ENCODE data around the gene LMX1B. TPM values are rescaled to one million over a fixed set of nuclear protein-coding genes. Genes with fewer than 3 reads are reported as not detected.

LMX1B gene
- polyA plus RNA-seq, 1 donor (not counting 4 experiments of a cell fraction or from before 2014, with no cell fraction given) = 0.24 TPM

DNA sequence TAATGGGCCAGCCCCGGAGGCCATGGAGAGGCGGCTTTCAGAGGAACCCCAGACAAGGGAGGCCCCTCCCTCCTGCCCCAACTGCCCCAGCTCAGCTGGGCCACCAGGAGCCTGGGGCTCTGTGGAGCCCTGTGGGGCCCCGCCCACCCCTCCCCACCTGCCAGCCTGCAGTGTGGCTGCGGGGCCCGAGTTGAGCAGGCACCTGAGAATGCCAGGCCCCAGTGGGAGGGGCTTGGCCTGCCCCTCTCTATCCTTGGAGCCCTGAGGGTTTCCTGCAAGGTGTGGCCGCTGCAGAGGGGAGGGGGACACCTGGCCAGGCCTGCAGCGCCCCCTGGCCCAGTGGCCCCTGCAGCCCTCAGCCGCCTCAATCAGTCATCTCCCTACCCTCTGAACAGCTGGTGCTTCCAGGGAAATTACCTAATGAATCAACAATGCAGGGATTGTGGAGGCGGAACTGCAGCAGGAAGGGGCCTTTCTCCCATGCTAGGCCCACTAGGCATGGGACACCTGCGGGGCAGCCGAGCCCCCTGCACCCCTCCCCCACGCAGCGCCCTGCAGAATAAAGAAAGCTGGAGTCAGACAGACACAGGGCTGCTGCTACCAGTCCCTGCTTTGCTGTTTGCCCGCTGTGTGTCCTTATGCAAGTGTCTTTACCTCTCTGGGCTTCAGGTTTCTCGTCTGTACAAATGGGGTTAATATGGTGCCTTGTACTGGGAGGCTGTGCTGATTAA is 48.0 kb downstream of the LMX1B start:
- Histone ChIP-seq H3K4me2 (ENCODE audit: control insufficient read depth, extremely low read depth, insufficient read depth, low read depth, low read length) (peak overlapping the region; percentile 60), H3K4me3 (ENCODE audit: control insufficient read depth in 2 of 3, extremely low read depth in 1 of 3, insufficient read depth in 2 of 3, low read depth in 1 of 3, low read length in 3 of 3) (no peak overlapping the region), H3K9me1 (ENCODE audit: control insufficient read depth, extremely low read depth, insufficient read depth, low read length) (no peaks in the 10 kb centered on the region), H4K20me1 (ENCODE audit: control insufficient read depth, extremely low read depth, insufficient read depth, low read length) (no peaks in the 10 kb centered on the region), H2AFZ (ENCODE audit: control insufficient read depth, low read length) (no peak overlapping the region), H3K27me3 (ENCODE audit: control insufficient read depth, extremely low read depth, insufficient read depth, low read length) (peaks cover 7% of the 10 kb centered on the region), H3K79me2 (ENCODE audit: control insufficient read depth, insufficient read depth, low read length) (no peaks in the 10 kb centered on the region), H3K4me1 (ENCODE audit: control insufficient read depth, extremely low read depth, insufficient read depth, low read length) (peaks cover 25% of the 10 kb centered on the region), H3K27ac (ENCODE audit: control insufficient read depth, insufficient read depth, low read length) (peak overlapping the region; percentile 69), H3K36me3 (ENCODE audit: control insufficient read depth in 2 of 2, extremely low read depth in 1 of 2, insufficient read depth in 2 of 2, low read length in 2 of 2) (no peaks in the 10 kb centered on the region), H3K9me3 (ENCODE audit: control insufficient read depth, low read depth, low read length) (no peaks in the 10 kb centered on the region), H3K9ac (ENCODE audit: control insufficient read depth, extremely low read depth, insufficient read depth, low read length) (peak overlapping the region; percentile 50)
- no peak for TF ChIP-seq EZH2 (IDR thresholded peaks at IDR 0.05; ENCODE audit: low read length)
- TF ChIP-seq CTCF (optimal IDR thresholded peaks at IDR 0.05 in 1 of 3, IDR thresholded peaks at IDR 0.05 in 1 of 3, conservative IDR thresholded peaks at IDR 0.05 in 1 of 3; ENCODE audit: extremely low read depth in 1 of 3, insufficient read depth in 2 of 3, low read length in 3 of 3) = peak; percentile 45 to 80 (median 51)
- FAIRE-seq (peak; percentile 82), DNase-seq (ENCODE audit: low read depth, low spot score) (peak; percentile 86)
- dilution Hi-C loops (cut with MboI; ENCODE audit: extremely low pct_ligation_motif_present, low sequenced_read_pairs) = no loop called here

DNA sequence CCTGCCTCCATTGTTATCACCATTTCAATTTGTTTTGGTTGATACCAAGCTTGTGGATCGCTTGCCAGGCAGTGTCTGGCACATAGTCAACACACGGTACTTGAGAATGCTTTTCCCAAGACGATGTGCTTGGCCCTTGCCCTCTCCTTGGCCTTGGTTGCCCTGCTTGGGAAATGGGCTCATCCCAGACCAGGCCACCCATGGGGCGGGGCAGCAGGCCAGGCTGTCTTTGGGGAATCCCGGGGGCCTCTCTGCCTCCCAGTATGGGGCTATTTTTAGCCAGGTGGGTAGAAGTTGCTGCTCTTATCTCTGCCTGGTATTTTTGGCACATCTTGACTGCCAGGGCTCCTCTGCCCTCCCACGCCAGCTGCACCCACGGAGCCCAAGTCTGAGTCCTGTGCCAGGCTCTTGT is 49.9 kb downstream of the LMX1B start:
- Histone ChIP-seq H3K4me2 (ENCODE audit: control insufficient read depth, extremely low read depth, insufficient read depth, low read depth, low read length) (no peak overlapping the region), H3K36me3 (ENCODE audit: control insufficient read depth in 2 of 2, extremely low read depth in 1 of 2, insufficient read depth in 2 of 2, low read length in 2 of 2) (no peaks in the 10 kb centered on the region), H2AFZ (ENCODE audit: control insufficient read depth, low read length) (no peak overlapping the region), H3K9me1 (ENCODE audit: control insufficient read depth, extremely low read depth, insufficient read depth, low read length) (no peaks in the 10 kb centered on the region), H3K4me1 (ENCODE audit: control insufficient read depth, extremely low read depth, insufficient read depth, low read length) (peaks cover 35% of the 10 kb centered on the region), H3K27ac (ENCODE audit: control insufficient read depth, insufficient read depth, low read length) (no peak overlapping the region), H3K79me2 (ENCODE audit: control insufficient read depth, insufficient read depth, low read length) (no peaks in the 10 kb centered on the region), H3K4me3 (ENCODE audit: control insufficient read depth in 2 of 3, extremely low read depth in 1 of 3, insufficient read depth in 2 of 3, low read depth in 1 of 3, low read length in 3 of 3) (no peak overlapping the region), H3K9me3 (ENCODE audit: control insufficient read depth, low read depth, low read length) (no peaks in the 10 kb centered on the region), H4K20me1 (ENCODE audit: control insufficient read depth, extremely low read depth, insufficient read depth, low read length) (no peaks in the 10 kb centered on the region), H3K9ac (ENCODE audit: control insufficient read depth, extremely low read depth, insufficient read depth, low read length) (no peak overlapping the region), H3K27me3 (ENCODE audit: control insufficient read depth, extremely low read depth, insufficient read depth, low read length) (no peaks in the 10 kb centered on the region)
- no peak for FAIRE-seq
- no peak for TF ChIP-seq EZH2 (IDR thresholded peaks at IDR 0.05; ENCODE audit: low read length)
- TF ChIP-seq CTCF (optimal IDR thresholded peaks at IDR 0.05 in 1 of 3, IDR thresholded peaks at IDR 0.05 in 1 of 3, conservative IDR thresholded peaks at IDR 0.05 in 1 of 3; ENCODE audit: extremely low read depth in 1 of 3, insufficient read depth in 2 of 3, low read length in 3 of 3) = no peak
- DNase-seq (ENCODE audit: low read depth, low spot score) = no peak
- dilution Hi-C loops (cut with MboI; ENCODE audit: extremely low pct_ligation_motif_present, low sequenced_read_pairs) = no loop called here
